ENCODE measurements around the gene STAT5B. TPM values are rescaled to one million over a fixed set of nuclear protein-coding genes. Genes with fewer than 3 reads are reported as not detected.
A peak's percentile ranks its signal among the peaks of the same experiment; 100 is the strongest.

Gene STAT5B
- total and polyA plus RNA-seq, 11 donors: 13.0 to 51.9 (median 31.4) TPM

- DNase-seq (peak in 1 of 5 donors; percentile 14), ATAC-seq (no peak)
- H3K27me3 ChIP-seq: no peaks in the 10 kb centered on the region
- H3K9me3 ChIP-seq: no peaks in the 10 kb centered on the region
- no peak overlapping the region for H3K27ac ChIP-seq
- H3K4me1 ChIP-seq: peaks cover 0 to 15% (median 9%) of the 10 kb centered on the region in 12 donors
- H3K4me3 ChIP-seq: no peak overlapping the region
- no peak for TF ChIP-seq POLR2A (IDR thresholded peaks at IDR 0.05)
- no peak for TF ChIP-seq CTCF (IDR thresholded peaks at IDR 0.05)
- H3K36me3 ChIP-seq: no peaks in the 10 kb centered on the region
- 86 to 93% (median 88%) methylated on average over 4 of the region's 4 CpGs for WGBS, 4 donors
- intact Hi-C loops (cut with DNase I): loop anchor here in 4 of 10 donors (5.0 to 10.0 kb wide), 4 partner anchors 53 to 95 kb away; partner anchors contain the start of genes GHDC (in 1 of the 4), HCRT (in 1 of the 4) and KCNH4 (in 1 of the 4)
Measured at GRCh38 chr17:42279776-42280630, 3.8 kb upstream of the STAT5B start.

GRCh38 chr17:42277342-42277712, 1.1 kb upstream of the STAT5B start:
- ATAC-seq (peak in 2 of 4 donors; percentile 5 to 21), DNase-seq (no peak)
- no peaks in the 10 kb centered on the region for H3K9me3 ChIP-seq
- WGBS, 4 donors: 55 to 62% (median 62%) methylated on average over 6 of the region's 6 CpGs
- peak overlapping the region in 6 of 12 donors; percentile 83 to 99 (median 91) for H3K4me3 ChIP-seq
- peaks cover 0 to 40% (median 24%) of the 10 kb centered on the region in 12 donors for H3K4me1 ChIP-seq
- no peaks in the 10 kb centered on the region for H3K36me3 ChIP-seq
- TF ChIP-seq CTCF (IDR thresholded peaks at IDR 0.05): no peak
- no peak for TF ChIP-seq POLR2A (IDR thresholded peaks at IDR 0.05)
- peak overlapping the region in 10 of 12 donors; percentile 83 to 94 (median 92) for H3K27ac ChIP-seq
- intact Hi-C loops (cut with DNase I): loop anchor here in 4 of 10 donors (2.0 to 10.0 kb wide), 4 partner anchors 50 to 93 kb away; partner anchors contain the start of genes HCRT (in 1 of the 4) and KCNH4 (in 1 of the 4)
- H3K27me3 ChIP-seq: no peaks in the 10 kb centered on the region

GRCh38 chr17:42276609-42277341, 584 bp upstream of the STAT5B start:
- peak overlapping the region; percentile 72 to 94 (median 90) for H3K27ac ChIP-seq
- 1 to 5% (median 2%) methylated on average over 14 to 44 of the region's 44 CpGs for WGBS, 4 donors
- peaks cover 0 to 45% (median 25%) of the 10 kb centered on the region in 12 donors for H3K4me1 ChIP-seq
- ATAC-seq (peak; percentile 24 to 73 (median 54)), DNase-seq (peak; percentile 76 to 87 (median 82))
- H3K9me3 ChIP-seq: no peaks in the 10 kb centered on the region
- H3K36me3 ChIP-seq: no peaks in the 10 kb centered on the region
- H3K27me3 ChIP-seq: no peaks in the 10 kb centered on the region
- peak overlapping the region; percentile 70 to 99 (median 90) for H3K4me3 ChIP-seq
- intact Hi-C loops (cut with DNase I): loop anchor here in 4 of 10 donors (2.0 to 10.0 kb wide), 4 partner anchors 49 to 92 kb away; partner anchors contain the start of genes HCRT (in 1 of the 4) and KCNH4 (in 1 of the 4)
- no peak for TF ChIP-seq CTCF (IDR thresholded peaks at IDR 0.05)
- TF ChIP-seq POLR2A (IDR thresholded peaks at IDR 0.05): peak in 1 of 2 donors; percentile 39
